HAP-1 (cell line): ENCODE data around the gene FOXK1.
"Not testable (repeated sequence)": the region's sequence is repeated elsewhere in the genome, so short reads cannot be mapped to it uniquely, and the experiment has no call there.

ENCODE experiments used
- DNase-seq, 2 experiments: peaks; one replicate each; pipeline ENCODE4 v3.0.0-alpha.2; 2016 to 2020; ENCODE audit warnings: low spot score in 2 of 2
- H3K27me3 ChIP-seq: fragments of 250-450 bp; sonication (Bioruptor Pico); 2 replicates; pipeline ENCODE4 v1.5.1; 2020; ENCODE audit warnings: low read depth, mild to moderate bottlenecking, moderate library complexity
- H3K36me3 ChIP-seq: fragments of 250-450 bp; sonication (Bioruptor Pico); replicated peaks from 2 replicates; pipeline ENCODE4 v1.5.1; 2020; ENCODE audit warnings: mild to moderate bottlenecking
- H3K4me1 ChIP-seq: fragments of 250-450 bp; sonication (Bioruptor Pico); 2 replicates; pipeline ENCODE4 v1.5.1; 2020; ENCODE audit warnings: mild to moderate bottlenecking
- H3K4me3 ChIP-seq: fragments of 250-450 bp; sonication (Bioruptor Pico); 2 replicates; pipeline ENCODE4 v1.5.1; 2020; ENCODE audit warnings: mild to moderate bottlenecking, moderate library complexity
- H3K9me3 ChIP-seq: fragments of 250-450 bp; sonication (Bioruptor Pico); 2 replicates; pipeline ENCODE4 v1.5.1; 2020; ENCODE audit warnings: mild to moderate bottlenecking, moderate library complexity
- in situ Hi-C: fragments of 300-500 bp; cut with MboI; formaldehyde crosslinking; loops from 3 replicates; pipeline ENCODE4 v1.14.3; 2020; ENCODE audit warnings: low sequenced_read_pairs, inconsistent platforms, mixed read lengths

The FOXK1 gene

GRCh38 chr7:4800926-4801838 is 119.1 kb downstream of the FOXK1 start:
- no peaks in the 10 kb centered on the region for H3K36me3 ChIP-seq
- H3K9me3 ChIP-seq, result no peaks in the 10 kb centered on the region
- H3K27me3 ChIP-seq, result no peaks in the 10 kb centered on the region
- no peak for DNase-seq
- in situ Hi-C loops, result no loop called here
- no peak overlapping the region for H3K4me3 ChIP-seq
- H3K4me1 ChIP-seq, result no peaks in the 10 kb centered on the region

DNA sequence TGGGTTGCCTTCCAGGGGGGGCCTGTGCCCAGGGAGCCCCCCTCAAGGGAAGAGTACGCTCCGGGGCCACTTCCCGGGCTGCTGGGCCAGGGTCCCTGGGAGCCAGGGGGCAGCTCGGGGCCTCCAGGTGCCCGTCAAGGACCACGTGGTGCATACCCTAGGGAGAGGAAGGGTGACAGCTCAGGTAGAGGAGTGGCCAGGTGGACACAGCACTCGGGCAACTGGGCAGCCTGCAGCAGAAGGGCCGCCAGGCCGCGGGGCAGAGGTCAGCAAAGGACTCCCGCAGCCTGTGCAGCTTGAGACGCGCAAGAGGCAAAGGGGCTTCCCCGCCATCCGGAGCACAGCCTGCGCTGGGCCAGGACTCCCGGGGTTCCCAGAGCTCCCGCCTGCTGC is 119.7 kb downstream of the FOXK1 start:
- no peak for DNase-seq
- Histone ChIP-seq H3K9me3 (no peaks in the 10 kb centered on the region), H3K27me3 (no peaks in the 10 kb centered on the region), H3K36me3 (no peaks in the 10 kb centered on the region), H3K4me3 (no peak overlapping the region), H3K4me1 (no peaks in the 10 kb centered on the region)
- in situ Hi-C loops, result no loop called here

GRCh38 chr7:4802577-4802976 is 120.5 kb downstream of the FOXK1 start:
- H3K36me3 ChIP-seq, DNase-seq, H3K4me1 ChIP-seq, H3K27me3 ChIP-seq, H3K4me3 ChIP-seq, in situ Hi-C loops, H3K9me3 ChIP-seq: not testable (repeated sequence)

GRCh38 chr7:4803397-4804241 is 121.5 kb downstream of the FOXK1 start:
- H3K27me3 ChIP-seq, result no peaks in the 10 kb centered on the region
- no peak for DNase-seq
- H3K4me1 ChIP-seq, result no peaks in the 10 kb centered on the region
- H3K36me3 ChIP-seq, result no peaks in the 10 kb centered on the region
- no peaks in the 10 kb centered on the region for H3K9me3 ChIP-seq
- H3K4me3 ChIP-seq, result no peak overlapping the region
- in situ Hi-C loops, result no loop called here

- H3K27me3 ChIP-seq, result no peaks in the 10 kb centered on the region
- in situ Hi-C loops, result no loop called here
- no peaks in the 10 kb centered on the region for H3K4me1 ChIP-seq
- H3K9me3 ChIP-seq, result no peaks in the 10 kb centered on the region
- no peak overlapping the region for H3K4me3 ChIP-seq
- no peaks in the 10 kb centered on the region for H3K36me3 ChIP-seq
- DNase-seq, result no peak
Measured at GRCh38 chr7:4805110-4805983, 123.3 kb downstream of the FOXK1 start.

DNA sequence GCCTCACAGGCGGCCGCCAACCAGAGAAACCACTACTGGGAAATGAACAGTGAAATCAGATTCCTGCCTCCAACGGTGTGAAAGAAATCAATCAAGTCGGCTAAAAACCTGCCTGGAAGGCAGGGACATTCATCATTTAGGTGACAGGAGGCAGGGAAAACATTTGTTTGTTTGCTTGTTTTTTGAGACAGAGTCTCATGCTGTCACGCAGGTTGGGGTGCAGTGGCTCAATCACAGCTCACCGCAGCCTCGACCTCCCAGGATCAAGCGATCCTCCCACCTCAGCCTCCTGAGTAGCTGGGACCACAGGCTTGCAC is 123.8 kb downstream of the FOXK1 start:
- Histone ChIP-seq H3K36me3 (no peaks in the 10 kb centered on the region), H3K9me3 (no peaks in the 10 kb centered on the region), H3K4me1 (no peaks in the 10 kb centered on the region), H3K27me3 (no peaks in the 10 kb centered on the region), H3K4me3 (no peak overlapping the region)
- in situ Hi-C loops, result no loop called here
- DNase-seq, result no peak

DNA sequence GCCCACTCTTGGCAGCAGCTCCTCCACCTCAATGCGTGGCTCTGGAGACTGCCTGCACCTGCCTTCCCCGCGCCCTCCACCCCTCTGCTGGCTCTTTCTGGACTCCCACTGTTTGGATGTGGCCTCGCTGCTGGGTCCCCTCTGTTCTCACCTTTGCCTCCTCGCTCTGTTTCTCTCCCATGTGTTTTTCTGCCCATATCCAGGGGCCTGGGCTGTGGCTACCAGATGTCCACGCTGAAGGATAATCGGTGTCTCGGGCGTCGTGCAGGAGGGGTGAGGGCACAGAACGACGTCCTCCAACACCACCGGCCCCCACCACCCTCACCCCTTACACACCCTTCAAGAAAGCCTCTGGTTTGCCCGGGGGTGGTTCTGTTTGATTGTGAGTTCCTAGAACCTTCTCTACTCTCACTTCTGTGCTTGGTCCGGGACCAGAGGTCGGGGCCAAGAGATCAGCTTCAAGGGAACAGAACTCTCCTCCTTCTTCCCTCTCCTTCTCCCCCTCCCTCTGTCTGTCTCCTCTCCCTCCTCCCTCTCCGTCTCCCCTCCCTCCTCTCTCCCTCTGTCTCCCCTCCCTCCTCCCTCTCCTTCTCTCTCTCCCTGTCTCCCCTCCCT is 125.0 kb downstream of the FOXK1 start:
- Histone ChIP-seq H3K27me3 (no peaks in the 10 kb centered on the region), H3K4me1 (no peaks in the 10 kb centered on the region), H3K4me3 (no peak overlapping the region), H3K9me3 (no peaks in the 10 kb centered on the region), H3K36me3 (no peaks in the 10 kb centered on the region)
- in situ Hi-C loops, result no loop called here
- DNase-seq, result no peak

- H3K4me3 ChIP-seq, result no peak overlapping the region
- H3K27me3 ChIP-seq, result no peaks in the 10 kb centered on the region
- H3K9me3 ChIP-seq, result no peaks in the 10 kb centered on the region
- H3K4me1 ChIP-seq, result no peaks in the 10 kb centered on the region
- in situ Hi-C loops, result no loop called here
- no peak for DNase-seq
- no peaks in the 10 kb centered on the region for H3K36me3 ChIP-seq
Measured at GRCh38 chr7:4807598-4808016, 125.5 kb downstream of the FOXK1 start.

DNA sequence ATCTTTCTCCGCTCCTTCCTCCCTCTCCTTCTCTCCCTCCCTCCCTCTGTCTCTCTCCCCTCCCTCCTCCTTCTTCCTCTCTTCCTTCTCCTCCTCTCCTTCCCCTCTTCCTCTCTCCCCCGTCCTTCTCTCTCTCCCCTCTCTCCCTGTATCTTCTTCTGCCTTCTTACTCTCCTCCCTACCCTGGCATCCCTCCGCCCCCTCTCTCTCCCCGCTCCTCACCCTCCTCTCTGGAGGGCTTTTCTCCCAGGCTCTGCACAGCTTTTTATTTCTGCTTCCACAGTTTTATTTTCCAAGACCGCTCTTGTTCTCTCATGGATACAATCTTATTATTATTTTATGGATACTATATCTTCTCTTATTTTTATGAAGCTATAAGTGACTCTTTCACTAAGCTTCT is 125.9 kb downstream of the FOXK1 start:
- H3K9me3 ChIP-seq, result no peaks in the 10 kb centered on the region
- H3K27me3 ChIP-seq, result no peaks in the 10 kb centered on the region
- no peaks in the 10 kb centered on the region for H3K36me3 ChIP-seq
- H3K4me1 ChIP-seq, result no peaks in the 10 kb centered on the region
- no peak overlapping the region for H3K4me3 ChIP-seq
- in situ Hi-C loops, result no loop called here
- DNase-seq, result no peak

- Histone ChIP-seq H3K4me3 (no peak overlapping the region), H3K4me1 (no peaks in the 10 kb centered on the region), H3K9me3 (no peaks in the 10 kb centered on the region), H3K27me3 (no peaks in the 10 kb centered on the region), H3K36me3 (no peaks in the 10 kb centered on the region)
- in situ Hi-C loops, result no loop called here
- DNase-seq, result no peak
Measured at GRCh38 chr7:4808565-4808964, 126.5 kb downstream of the FOXK1 start.

DNA sequence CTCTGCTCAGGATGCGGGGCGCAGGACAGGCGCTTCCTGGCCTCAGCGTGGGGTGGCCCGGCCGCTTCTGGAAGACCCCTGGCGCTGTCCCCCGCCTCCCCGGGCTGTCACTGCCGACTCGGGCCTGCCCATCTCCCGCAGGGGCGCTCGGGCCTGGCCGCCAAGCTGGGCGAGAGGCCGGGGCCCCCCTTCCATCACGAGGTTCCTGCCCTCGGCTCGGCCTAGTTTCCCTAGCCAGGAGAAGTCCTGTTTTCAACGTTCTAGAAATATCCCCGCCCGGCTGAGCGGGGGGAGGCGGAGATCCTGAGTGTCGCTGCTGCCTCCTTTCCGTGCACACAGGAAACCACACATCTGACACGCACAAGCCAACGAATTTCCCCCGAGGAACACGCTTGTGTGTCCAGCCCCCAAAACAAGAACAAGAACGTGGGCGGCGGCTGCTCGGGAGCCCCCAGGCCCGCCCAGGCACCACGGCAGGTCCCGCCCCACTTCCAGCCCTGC is 127.0 kb downstream of the FOXK1 start:
- in situ Hi-C loops, result no loop called here
- no peak overlapping the region for H3K4me3 ChIP-seq
- no peak for DNase-seq

DNA sequence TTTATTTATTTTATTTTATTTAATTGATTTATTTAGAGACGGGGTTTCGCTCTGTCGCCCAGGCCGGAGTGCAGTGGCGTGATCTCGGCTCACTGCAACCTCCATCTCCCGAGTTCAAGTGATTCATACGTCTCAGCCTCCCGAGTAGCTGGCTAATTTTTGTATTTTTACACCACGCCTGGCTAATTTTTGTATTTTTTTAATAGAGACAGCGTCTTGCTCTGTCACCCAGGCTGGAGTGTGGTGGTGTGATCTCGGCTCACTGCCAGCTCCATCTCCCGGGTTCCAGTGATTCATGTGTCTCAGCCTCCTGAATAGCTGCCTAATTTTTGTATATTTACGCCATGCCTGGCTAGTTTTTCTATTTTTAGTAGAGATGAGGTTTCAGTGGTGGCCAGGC is 127.6 kb downstream of the FOXK1 start:
- no peaks in the 10 kb centered on the region for H3K36me3 ChIP-seq
- H3K27me3 ChIP-seq, result no peaks in the 10 kb centered on the region
- no peaks in the 10 kb centered on the region for H3K9me3 ChIP-seq
- H3K4me3 ChIP-seq, result no peak overlapping the region
- no peak for DNase-seq
- in situ Hi-C loops, result no loop called here
- no peaks in the 10 kb centered on the region for H3K4me1 ChIP-seq

More for the DNA sequence above, 127.0 kb downstream of the FOXK1 start:
- no peaks in the 10 kb centered on the region for H3K36me3 ChIP-seq
- H3K9me3 ChIP-seq, result no peaks in the 10 kb centered on the region
- no peaks in the 10 kb centered on the region for H3K4me1 ChIP-seq
- H3K27me3 ChIP-seq, result no peaks in the 10 kb centered on the region

- Histone ChIP-seq H3K4me1 (no peaks in the 10 kb centered on the region), H3K27me3 (no peaks in the 10 kb centered on the region), H3K36me3 (no peaks in the 10 kb centered on the region), H3K4me3 (no peak overlapping the region), H3K9me3 (no peaks in the 10 kb centered on the region)
- in situ Hi-C loops, result no loop called here
- DNase-seq, result no peak
Measured at GRCh38 chr7:4814433-4814832, 132.3 kb downstream of the FOXK1 start.
